OCI-M2 (cell line): ENCODE data around the gene HBA1.
"Not testable (repeated sequence)": the region's sequence is repeated elsewhere in the genome, so short reads cannot be mapped to it uniquely, and the experiment has no call there.

Experiments
- DNase-seq: peaks from one replicate; lab custom pipeline; 2025; ENCODE audit not compliant: unreplicated experiment; lab: John Stamatoyannopoulos, UW

HBA1 gene

GRCh38 chr16:194516-194915 lies 18.0 kb downstream of the HBA1 start:
- no peak for DNase-seq

- no peak for DNase-seq
These were observed 23.9 kb downstream of the HBA1 start for GRCh38 chr16:200388-200787.

GRCh38 chr16:203246-203645 lies 26.8 kb downstream of the HBA1 start:
- no peak for DNase-seq

GRCh38 chr16:204046-204445 lies 27.6 kb downstream of the HBA1 start:
- not testable (repeated sequence) for DNase-seq

GRCh38 chr16:209359-209758 lies 32.9 kb downstream of the HBA1 start:
- DNase-seq = not testable (repeated sequence)

- DNase-seq = not testable (repeated sequence)
These were observed 35.2 kb downstream of the HBA1 start for GRCh38 chr16:211631-212180.

- DNase-seq = no peak
These were observed 36.5 kb downstream of the HBA1 start for GRCh38 chr16:212999-213398.

- no peak for DNase-seq
These were observed 43.5 kb downstream of the HBA1 start for GRCh38 chr16:220021-220420.
